Amniotic epithelial cell (primary cell): ENCODE data around the gene TTLL9.

Source experiments
- DNase-seq: peaks from one replicate; pipeline ENCODE4 v3.0.0-alpha.2; 2010; ENCODE audit warnings: low read depth

The TTLL9 gene

GRCh38 chr20:31837896-31838397 lies 32.5 kb upstream of the TTLL9 start:
- DNase-seq = peak; percentile 60

- peak; percentile 63 for DNase-seq
These were observed 31.7 kb upstream of the TTLL9 start for GRCh38 chr20:31838646-31839292.

DNA sequence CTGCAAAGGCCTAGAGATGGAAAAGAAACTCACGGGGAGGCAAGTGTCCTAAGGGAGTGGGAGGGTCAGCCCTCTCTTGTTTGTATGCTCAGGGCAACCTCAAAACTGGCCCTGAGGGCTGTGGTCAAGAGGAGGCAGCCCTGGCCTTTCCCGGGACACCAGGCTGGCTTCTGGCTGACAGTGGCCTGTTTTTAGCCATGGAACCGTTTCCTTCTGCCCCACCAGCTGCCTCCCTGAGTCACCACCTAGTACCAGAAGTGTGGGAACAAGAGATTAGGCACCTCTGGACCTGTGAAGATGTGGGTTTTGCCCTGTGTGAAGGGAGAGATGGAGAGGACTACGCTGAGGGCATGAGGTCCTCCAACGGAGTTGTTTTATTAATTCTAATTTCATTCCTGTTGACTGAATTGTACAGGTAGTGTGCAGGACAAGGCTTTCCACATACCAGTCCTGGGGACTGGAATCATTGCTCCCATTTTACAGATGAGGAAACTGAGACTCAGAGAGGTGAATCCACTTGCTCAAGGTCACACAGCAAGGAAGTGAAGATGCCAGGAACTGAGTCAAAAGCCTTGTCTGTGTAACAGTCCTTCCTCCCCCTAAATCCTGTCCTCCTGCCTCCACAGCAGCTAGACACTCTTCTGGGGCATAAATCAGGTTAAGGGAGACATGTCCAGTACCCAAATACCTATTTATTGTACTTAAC lies 30.5 kb upstream of the TTLL9 start:
- DNase-seq = no peak

DNA sequence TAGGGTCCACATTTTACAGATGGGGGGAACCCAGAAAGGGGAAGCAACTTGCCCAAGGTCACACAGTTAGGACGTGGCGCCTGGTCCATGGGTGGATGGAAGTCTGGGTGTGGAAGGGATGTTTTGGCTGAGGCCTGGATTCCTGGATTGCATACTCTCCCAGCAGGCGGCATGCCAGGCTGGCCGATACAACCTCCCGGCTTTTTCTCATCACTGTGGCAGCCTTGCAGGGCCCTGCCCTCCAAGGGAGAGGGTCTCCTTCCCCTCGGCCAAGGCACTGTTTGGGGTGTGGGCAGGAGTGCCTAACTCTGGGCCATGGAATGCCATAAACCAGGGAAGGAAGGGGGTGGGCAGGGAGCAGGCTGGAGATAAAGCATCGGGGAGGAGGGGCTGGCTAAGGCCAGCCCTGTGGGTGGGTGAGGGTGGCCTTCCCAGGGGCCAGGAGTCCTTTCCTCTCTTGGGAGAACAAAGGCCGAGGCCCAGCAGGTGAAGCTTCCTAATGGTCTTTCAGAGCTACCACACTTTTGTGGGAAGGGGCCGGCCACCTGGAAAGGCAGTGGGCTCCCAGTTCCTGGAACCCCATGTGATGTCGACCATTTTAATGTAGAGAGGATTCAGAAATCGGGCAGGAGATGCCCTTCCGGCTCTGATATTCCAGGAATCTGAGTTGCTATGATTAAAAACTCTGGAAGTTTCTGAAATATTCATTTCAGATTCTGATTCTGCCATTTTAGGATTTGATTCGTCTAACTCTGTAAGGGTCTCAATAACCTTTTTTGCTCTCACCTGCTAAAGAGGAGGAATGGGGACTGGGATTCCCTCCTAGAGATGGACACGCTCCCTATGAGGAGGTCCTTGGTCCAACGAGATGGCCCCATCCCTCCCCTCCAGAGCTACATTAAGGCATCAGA lies 29.3 kb upstream of the TTLL9 start:
- DNase-seq = no peak

GRCh38 chr20:31841928-31842327 lies 28.5 kb upstream of the TTLL9 start:
- DNase-seq = peak; percentile 68

DNA sequence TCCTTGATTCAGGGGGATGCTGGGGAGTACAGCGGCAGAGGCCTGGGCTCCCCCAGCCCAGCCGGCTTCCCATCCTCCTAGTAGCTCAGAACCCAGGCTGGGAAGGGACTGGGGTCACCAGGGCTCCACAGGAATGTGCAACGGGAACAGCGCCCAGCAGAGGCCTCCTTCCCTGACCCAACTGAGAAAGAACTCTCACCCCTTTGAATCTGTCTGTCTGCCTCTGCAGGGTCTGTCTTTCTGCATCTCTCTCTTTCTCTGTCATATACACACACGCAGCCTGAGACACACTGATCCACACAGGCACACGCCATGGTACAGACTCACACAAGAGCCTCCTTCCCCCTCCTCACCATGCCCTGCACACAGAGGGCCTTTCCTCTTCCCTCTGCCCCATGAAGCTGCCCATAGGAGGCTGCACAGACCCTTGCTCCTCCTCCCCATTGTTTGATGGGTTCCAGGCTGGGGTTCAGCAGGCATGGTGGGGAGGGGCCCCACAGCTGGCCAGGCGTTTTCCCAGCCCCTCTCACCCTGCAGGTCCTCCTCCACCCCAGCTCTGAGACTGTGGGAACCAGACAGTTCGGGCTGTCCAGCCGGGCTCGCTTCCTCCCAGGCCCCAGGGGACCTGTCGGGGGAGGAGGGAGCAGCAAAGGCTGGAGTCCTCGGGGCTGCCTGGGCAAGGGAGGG lies 27.8 kb upstream of the TTLL9 start:
- DNase-seq = peak; percentile 41

GRCh38 chr20:31843288-31843687 lies 27.1 kb upstream of the TTLL9 start:
- no peak for DNase-seq

GRCh38 chr20:31843881-31844280 lies 26.6 kb upstream of the TTLL9 start:
- DNase-seq = no peak

- no peak for DNase-seq
These were observed 25.6 kb upstream of the TTLL9 start for GRCh38 chr20:31844737-31845299.

- DNase-seq = no peak
These were observed 25.1 kb upstream of the TTLL9 start, which contains the start of gene FOXS1 for GRCh38 chr20:31845300-31845863. FOXS1 (minus strand) TSS chr20:31845604; CDS start chr20:31845542, 62 bp downstream.

GRCh38 chr20:31846793-31847138 lies 23.7 kb upstream of the TTLL9 start:
- no peak for DNase-seq

GRCh38 chr20:31848088-31848999 lies 22.1 kb upstream of the TTLL9 start:
- DNase-seq = no peak

- DNase-seq = no peak
These were observed 21.0 kb upstream of the TTLL9 start for GRCh38 chr20:31849306-31849930.

DNA sequence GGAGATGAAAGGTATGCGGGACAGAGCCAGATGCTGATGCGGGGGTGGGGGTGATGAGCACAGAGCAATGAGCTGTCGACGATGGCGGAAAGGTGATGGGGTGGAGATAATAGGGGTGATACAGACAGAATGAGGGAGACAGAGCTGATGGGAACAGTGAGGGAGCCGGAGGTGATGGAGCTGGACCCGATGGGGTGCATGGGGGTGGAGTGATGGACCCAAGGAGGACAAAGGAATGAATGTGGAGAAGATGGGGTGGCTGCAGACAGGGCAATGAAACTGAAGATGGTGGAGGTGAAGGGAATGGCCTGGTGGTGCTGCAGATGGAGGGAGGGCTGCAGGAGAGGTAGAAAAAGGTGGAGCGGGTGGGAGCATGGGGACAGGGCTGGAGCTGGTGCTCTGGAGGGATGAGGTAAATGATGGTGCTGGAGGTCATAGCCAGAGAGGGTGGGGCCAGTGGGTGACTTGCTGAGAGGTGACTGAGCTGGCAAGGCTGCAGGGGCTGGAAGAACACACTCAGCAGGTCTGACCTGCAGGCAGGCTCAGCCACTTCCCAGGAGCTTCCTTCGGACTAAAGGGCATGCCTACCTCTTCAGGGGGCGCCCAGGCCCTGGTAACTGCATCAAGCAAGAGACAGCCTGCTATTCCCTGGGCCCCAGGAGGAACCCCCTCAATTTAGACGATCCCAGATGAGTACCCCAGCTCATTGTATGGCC lies 19.0 kb upstream of the TTLL9 start:
- DNase-seq = no peak

- DNase-seq = no peak
These were observed 17.0 kb upstream of the TTLL9 start for GRCh38 chr20:31853481-31853880.

GRCh38 chr20:31856516-31856915 lies 13.9 kb upstream of the TTLL9 start:
- DNase-seq = no peak

- DNase-seq = no peak
These were observed 12.3 kb upstream of the TTLL9 start for GRCh38 chr20:31857861-31858759.

GRCh38 chr20:31858760-31859083 lies 11.7 kb upstream of the TTLL9 start:
- no peak for DNase-seq
